Suprapubic skin (tissue), 4 donors: ENCODE results near the gene PASK. TPM values are rescaled to one million over a fixed set of nuclear protein-coding genes. Genes with fewer than 3 reads are reported as not detected.

Source experiments
- DNase-seq, 2 donors: peaks; one replicate each; pipeline ENCODE4 v3.0.0-alpha.2; 2019; ENCODE audit warnings: low spot score in 2 of 2
- H3K27ac ChIP-seq: fragments of 200-600 bp; sonication (generic); one replicate; pipeline ENCODE4 v1.5.1; 2019
- H3K27me3 ChIP-seq: fragments of 200-600 bp; sonication (generic); one replicate; pipeline ENCODE4 v1.5.1; 2019
- H3K36me3 ChIP-seq: fragments of 200-600 bp; sonication (generic); one replicate; pipeline ENCODE4 v1.5.1; 2019
- H3K4me1 ChIP-seq: fragments of 200-600 bp; sonication (generic); one replicate; pipeline ENCODE4 v1.5.1; 2019
- H3K4me3 ChIP-seq: fragments of 200-600 bp; sonication (generic); one replicate; pipeline ENCODE4 v1.5.1; 2019; ENCODE audit warnings: mild to moderate bottlenecking
- H3K9me3 ChIP-seq: fragments of 200-600 bp; sonication (generic); one replicate; pipeline ENCODE4 v1.5.1; 2019
- CTCF ChIP-seq, 2 donors: fragments of 200-600 bp in 1 of 2; fragments of 450-650 bp in 1 of 2; sonication (generic) in 1 of 2; IDR thresholded peaks; one replicate each; pipeline ENCODE4 v1.5.1; 2016 to 2019; ENCODE audit warnings: antibody characterized with exemption in 2 of 2, mild to moderate bottlenecking in 1 of 2, moderate library complexity in 1 of 2
- EP300 ChIP-seq: sonication (generic); formaldehyde crosslinking; IDR thresholded peaks from one replicate; pipeline ENCODE4 v1.6.1; 2017; ENCODE audit warnings: antibody characterized with exemption
- POLR2A ChIP-seq, 2 donors: fragments of 450-650 bp; IDR thresholded peaks; one replicate each; pipeline ENCODE4 v1.6.1; 2017; ENCODE audit warnings: antibody characterized with exemption in 2 of 2, mild to moderate bottlenecking in 2 of 2, moderate library complexity in 2 of 2
- POLR2AphosphoS5 ChIP-seq, 3 donors: sonication (generic); formaldehyde crosslinking; IDR thresholded peaks; one replicate each; pipeline ENCODE4 v1.6.1; 2017; ENCODE audit warnings: antibody characterized with exemption in 3 of 3
- WGBS: methylation state at CpG from one replicate; pipeline ENCODE4 v1.1.5; 2018; 5-methylcytosine and 5-hydroxymethylcytosine counted together
- total RNA-seq, 4 donors: library from RNA; depleted of rRNA; stranded (reverse); fragments of >200 nt; gene quantifications; one replicate each; pipeline ENCODE4 v1.1.0, GENCODE V29; 2016

Gene PASK
- total RNA-seq, 4 donors from 2014 or later, result 9.8 to 19.7 (median 14.6) TPM

GRCh38 chr2:241135737-241136136 lies 13.5 kb downstream of the PASK start:
- WGBS, result 77% methylated on average over 9 of the region's 9 CpGs
- TF ChIP-seq EP300 (no peak), CTCF (IDR thresholded peaks at IDR 0.05) (no peak), POLR2A (IDR thresholded peaks at IDR 0.05) (no peak), POLR2AphosphoS5 (IDR thresholded peaks at IDR 0.05) (no peak)
- H3K36me3 ChIP-seq, result peaks cover 52% of the 10 kb centered on the region
- no peaks in the 10 kb centered on the region for H3K4me1 ChIP-seq
- no peaks in the 10 kb centered on the region for H3K9me3 ChIP-seq
- no peaks in the 10 kb centered on the region for H3K27me3 ChIP-seq
- peak; percentile 33 to 53 for DNase-seq
- no peak overlapping the region for H3K4me3 ChIP-seq
- no peak overlapping the region for H3K27ac ChIP-seq

DNA sequence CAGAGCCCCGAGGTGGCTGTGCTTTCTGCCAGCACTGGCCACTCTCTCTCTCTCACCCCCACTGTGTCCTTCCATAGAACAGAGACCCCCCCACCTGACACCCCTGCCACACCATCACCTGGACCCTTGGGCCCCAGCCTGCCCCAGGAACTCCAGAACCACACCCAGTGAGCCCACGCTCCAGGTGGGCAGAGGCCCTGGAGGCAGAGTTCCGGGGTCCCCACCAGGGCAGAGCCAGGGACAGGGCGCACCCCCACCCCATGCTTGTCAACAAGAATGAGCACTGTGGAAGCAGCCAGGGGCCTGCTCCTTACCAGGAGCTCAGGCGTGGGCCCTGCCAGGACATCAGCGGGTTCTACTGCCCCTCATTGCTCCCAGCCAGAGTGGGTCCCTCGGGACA lies 14.6 kb downstream of the PASK start:
- H3K4me3 ChIP-seq, result no peak overlapping the region
- no peaks in the 10 kb centered on the region for H3K9me3 ChIP-seq
- no peak for TF ChIP-seq POLR2A (IDR thresholded peaks at IDR 0.05)
- TF ChIP-seq EP300, result no peak
- TF ChIP-seq POLR2AphosphoS5 (IDR thresholded peaks at IDR 0.05), result no peak
- DNase-seq, result peak in 1 of 2 donors; percentile 35
- H3K36me3 ChIP-seq, result peaks cover 43% of the 10 kb centered on the region
- H3K4me1 ChIP-seq, result no peaks in the 10 kb centered on the region
- H3K27ac ChIP-seq, result no peak overlapping the region
- 84% methylated on average over 4 of the region's 7 CpGs for WGBS
- no peaks in the 10 kb centered on the region for H3K27me3 ChIP-seq

DNA sequence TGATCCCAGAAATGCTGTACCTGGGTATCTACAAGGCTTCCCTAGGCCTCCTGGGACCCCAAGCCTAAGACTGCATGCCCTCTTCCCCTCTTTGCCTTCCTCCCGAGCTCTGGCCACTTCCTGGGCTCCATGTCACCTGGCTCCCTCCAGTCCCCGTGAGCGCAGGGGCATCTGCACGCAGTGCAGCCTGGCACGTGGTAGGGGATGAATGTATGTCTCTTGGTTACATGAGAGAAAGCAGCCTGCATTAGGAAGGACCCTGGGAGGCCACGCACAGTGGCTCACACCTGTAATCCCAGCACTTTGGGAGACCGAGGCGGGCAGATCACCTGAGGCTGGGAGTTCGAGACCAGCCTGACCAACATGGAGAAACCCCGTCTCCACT lies 15.8 kb downstream of the PASK start:
- Histone ChIP-seq H3K36me3 (peaks cover 40% of the 10 kb centered on the region), H3K4me3 (no peak overlapping the region), H3K27ac (no peak overlapping the region), H3K27me3 (no peaks in the 10 kb centered on the region), H3K9me3 (no peaks in the 10 kb centered on the region), H3K4me1 (no peaks in the 10 kb centered on the region)
- TF ChIP-seq POLR2AphosphoS5 (IDR thresholded peaks at IDR 0.05), result no peak
- TF ChIP-seq EP300, result no peak
- TF ChIP-seq CTCF (IDR thresholded peaks at IDR 0.05), result no peak
- no peak for TF ChIP-seq POLR2A (IDR thresholded peaks at IDR 0.05)
- 97% methylated on average over 10 of the region's 10 CpGs for WGBS
- no peak for DNase-seq

DNA sequence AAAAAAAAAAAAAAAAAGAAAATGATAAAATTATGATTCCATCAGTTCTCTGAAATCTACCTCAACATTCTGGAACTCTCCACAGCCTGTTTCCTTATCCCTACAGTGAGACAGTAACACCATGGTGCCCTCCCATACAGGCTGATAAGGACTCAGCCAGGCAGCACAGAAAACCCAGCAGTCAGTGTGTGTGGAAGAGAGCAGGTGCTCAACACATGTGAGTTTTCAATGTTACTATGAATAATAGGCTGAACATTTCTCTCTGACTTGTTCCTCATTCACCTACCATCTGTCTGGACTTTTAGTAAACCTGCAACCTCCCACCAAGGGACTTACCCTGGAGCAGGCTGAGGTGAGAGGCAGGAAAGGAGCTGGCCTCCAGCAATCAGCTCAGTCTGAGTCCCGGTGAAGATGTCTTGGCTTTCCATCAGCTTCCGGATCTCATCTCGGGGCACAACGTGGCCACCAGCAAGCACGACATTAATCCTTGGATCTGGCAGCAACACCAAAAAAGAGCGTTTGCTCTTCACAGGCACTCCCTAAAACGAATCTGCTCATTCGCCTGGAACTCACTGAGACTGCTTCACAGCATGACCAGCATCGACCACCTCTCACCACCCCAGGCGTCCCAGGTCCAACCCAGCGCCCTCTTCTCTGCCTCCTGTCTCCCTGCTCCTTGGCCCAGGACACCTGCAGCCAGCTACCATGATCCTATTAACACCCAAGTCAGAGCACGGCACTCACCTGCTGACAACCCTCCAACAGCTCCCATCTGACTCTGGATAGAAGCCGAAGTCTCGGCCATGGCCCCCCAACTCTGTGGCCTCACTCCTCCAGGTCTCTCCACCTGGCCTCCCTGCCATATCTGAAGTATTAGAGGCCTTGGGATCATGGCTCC lies 16.5 kb downstream of the PASK start:
- Histone ChIP-seq H3K36me3 (peaks cover 33% of the 10 kb centered on the region), H3K4me1 (no peaks in the 10 kb centered on the region), H3K27ac (no peak overlapping the region), H3K27me3 (no peaks in the 10 kb centered on the region), H3K4me3 (no peak overlapping the region), H3K9me3 (no peaks in the 10 kb centered on the region)
- TF ChIP-seq POLR2A (IDR thresholded peaks at IDR 0.05), result no peak
- no peak for TF ChIP-seq POLR2AphosphoS5 (IDR thresholded peaks at IDR 0.05)
- TF ChIP-seq CTCF (IDR thresholded peaks at IDR 0.05), result no peak
- TF ChIP-seq EP300, result no peak
- 79% methylated on average over 14 of the region's 14 CpGs for WGBS
- no peak for DNase-seq

- Histone ChIP-seq H3K36me3 (peaks cover 24% of the 10 kb centered on the region), H3K4me3 (no peak overlapping the region), H3K27ac (no peak overlapping the region), H3K9me3 (no peaks in the 10 kb centered on the region), H3K4me1 (no peaks in the 10 kb centered on the region), H3K27me3 (no peaks in the 10 kb centered on the region)
- WGBS, result 98% methylated on average over 7 of the region's 7 CpGs
- TF ChIP-seq EP300, result no peak
- no peak for TF ChIP-seq CTCF (IDR thresholded peaks at IDR 0.05)
- TF ChIP-seq POLR2A (IDR thresholded peaks at IDR 0.05), result no peak
- DNase-seq, result no peak
Observed at GRCh38 chr2:241131531-241131930, 17.7 kb downstream of the PASK start.
